ENCODE data around the gene QPRT. TPM values are rescaled to one million over a fixed set of nuclear protein-coding genes. Genes with fewer than 3 reads are reported as not detected.
"Not testable (repeated sequence)": the region's sequence is repeated elsewhere in the genome, so short reads cannot be mapped to it uniquely, and the experiment has no call there.

Gene QPRT
- total and polyA plus RNA-seq, 2 donors (not counting 1 experiment from before 2014, with no cell fraction given) = 27.7 to 94.0 TPM

DNA sequence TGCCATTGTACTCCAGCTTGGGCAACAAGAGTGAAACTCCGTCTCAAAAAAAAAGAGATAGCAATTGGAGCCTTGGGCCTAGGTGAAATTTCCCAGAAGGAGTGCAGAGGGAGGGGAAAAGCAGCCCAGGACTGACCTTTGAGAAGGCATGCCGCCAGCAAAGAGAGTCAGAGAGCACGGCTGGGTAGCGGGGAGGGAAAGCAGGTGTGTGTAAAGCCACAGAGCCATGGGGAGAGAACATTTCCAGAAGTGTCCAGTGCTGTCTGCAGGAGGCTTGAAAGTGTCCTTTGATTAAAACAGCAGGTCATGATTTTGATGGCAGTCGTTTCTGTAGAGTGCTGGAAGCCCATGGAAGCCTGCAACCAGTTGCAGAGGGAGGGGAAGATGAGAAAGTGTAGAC, 58.7 kb downstream of the QPRT start:
- H2AFZ ChIP-seq (ENCODE audit: low read length) = no peak overlapping the region
- no peak overlapping the region for H3K4me2 ChIP-seq (ENCODE audit: extremely low read depth, insufficient read depth, low read length)
- no peaks in the 10 kb centered on the region for H4K20me1 ChIP-seq (ENCODE audit: control insufficient read depth, extremely low read depth, insufficient read depth, low read length)
- H3K79me2 ChIP-seq (ENCODE audit: control insufficient read depth, insufficient read depth, low read length) = no peaks in the 10 kb centered on the region
- H3K9ac ChIP-seq (ENCODE audit: insufficient read depth, low read length) = no peak overlapping the region
- no peaks in the 10 kb centered on the region for H3K4me1 ChIP-seq (ENCODE audit: control insufficient read depth, extremely low read depth, insufficient read depth, low read length)
- no peak for TF ChIP-seq EZH2 (IDR thresholded peaks at IDR 0.05; ENCODE audit: low read length, missing control alignments)
- TF ChIP-seq, protein P1, sequence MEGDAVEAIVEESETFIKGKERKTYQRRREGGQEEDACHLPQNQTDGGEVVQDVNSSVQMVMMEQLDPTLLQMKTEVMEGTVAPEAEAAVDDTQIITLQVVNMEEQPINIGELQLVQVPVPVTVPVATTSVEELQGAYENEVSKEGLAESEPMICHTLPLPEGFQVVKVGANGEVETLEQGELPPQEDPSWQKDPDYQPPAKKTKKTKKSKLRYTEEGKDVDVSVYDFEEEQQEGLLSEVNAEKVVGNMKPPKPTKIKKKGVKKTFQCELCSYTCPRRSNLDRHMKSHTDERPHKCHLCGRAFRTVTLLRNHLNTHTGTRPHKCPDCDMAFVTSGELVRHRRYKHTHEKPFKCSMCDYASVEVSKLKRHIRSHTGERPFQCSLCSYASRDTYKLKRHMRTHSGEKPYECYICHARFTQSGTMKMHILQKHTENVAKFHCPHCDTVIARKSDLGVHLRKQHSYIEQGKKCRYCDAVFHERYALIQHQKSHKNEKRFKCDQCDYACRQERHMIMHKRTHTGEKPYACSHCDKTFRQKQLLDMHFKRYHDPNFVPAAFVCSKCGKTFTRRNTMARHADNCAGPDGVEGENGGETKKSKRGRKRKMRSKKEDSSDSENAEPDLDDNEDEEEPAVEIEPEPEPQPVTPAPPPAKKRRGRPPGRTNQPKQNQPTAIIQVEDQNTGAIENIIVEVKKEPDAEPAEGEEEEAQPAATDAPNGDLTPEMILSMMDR (conservative IDR thresholded peaks at IDR 0.05 in 1 of 2, IDR thresholded peaks at IDR 0.05 in 1 of 2; ENCODE audit: low read depth in 1 of 2, low read length in 2 of 2) = no peak
- DNase-seq (ENCODE audit: low read depth in 2 of 2) = no peak
- no peak overlapping the region for H3K4me3 ChIP-seq (replicated peaks in 1 of 4; ENCODE audit: control extremely low read depth in 1 of 4, insufficient read depth in 1 of 4, low read depth in 3 of 4, low read length in 4 of 4)
- H3K27ac ChIP-seq (ENCODE audit: insufficient read depth, low read length) = no peak overlapping the region
- no peaks in the 10 kb centered on the region for H3K9me3 ChIP-seq (ENCODE audit: control insufficient read depth, insufficient read depth, low read depth, low read length)
- H3K27me3 ChIP-seq (ENCODE audit: control insufficient read depth, insufficient read depth, low read length) = peaks cover 6% of the 10 kb centered on the region
- no peaks in the 10 kb centered on the region for H3K36me3 ChIP-seq (ENCODE audit: control insufficient read depth, insufficient read depth, low read length)

DNA sequence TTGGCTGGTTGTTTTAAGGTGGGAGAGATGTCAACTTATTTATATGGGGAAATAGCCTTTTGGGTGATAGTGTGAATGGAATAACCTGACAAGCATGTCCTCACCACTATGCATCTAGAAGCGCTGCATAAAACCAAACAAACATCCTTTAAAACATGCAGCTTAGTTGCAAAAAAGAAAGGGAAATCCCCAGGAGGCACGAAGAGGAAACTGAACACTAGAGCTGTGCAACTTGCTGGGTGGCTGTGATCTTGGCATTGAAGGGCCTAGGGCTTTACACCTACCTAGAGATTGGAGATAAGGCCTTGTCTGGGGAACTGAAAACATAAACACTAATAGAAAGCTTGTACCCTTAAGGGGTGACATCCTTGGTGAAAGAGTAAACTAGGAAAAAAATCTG, 59.5 kb downstream of the QPRT start:
- H3K4me2 ChIP-seq (ENCODE audit: extremely low read depth, insufficient read depth, low read length) = no peak overlapping the region
- no peaks in the 10 kb centered on the region for H3K4me1 ChIP-seq (ENCODE audit: control insufficient read depth, extremely low read depth, insufficient read depth, low read length)
- no peaks in the 10 kb centered on the region for H3K79me2 ChIP-seq (ENCODE audit: control insufficient read depth, insufficient read depth, low read length)
- no peak overlapping the region for H3K27ac ChIP-seq (ENCODE audit: insufficient read depth, low read length)
- TF ChIP-seq EZH2 (IDR thresholded peaks at IDR 0.05; ENCODE audit: low read length, missing control alignments) = no peak
- TF ChIP-seq, protein P1 (conservative IDR thresholded peaks at IDR 0.05 in 1 of 2, IDR thresholded peaks at IDR 0.05 in 1 of 2; ENCODE audit: low read depth in 1 of 2, low read length in 2 of 2) = no peak
- H3K27me3 ChIP-seq (ENCODE audit: control insufficient read depth, insufficient read depth, low read length) = peaks cover 6% of the 10 kb centered on the region
- no peak for DNase-seq (ENCODE audit: low read depth in 2 of 2)
- no peaks in the 10 kb centered on the region for H3K9me3 ChIP-seq (ENCODE audit: control insufficient read depth, insufficient read depth, low read depth, low read length)
- H4K20me1 ChIP-seq (ENCODE audit: control insufficient read depth, extremely low read depth, insufficient read depth, low read length) = no peaks in the 10 kb centered on the region
- no peaks in the 10 kb centered on the region for H3K36me3 ChIP-seq (ENCODE audit: control insufficient read depth, insufficient read depth, low read length)
- H3K9ac ChIP-seq (ENCODE audit: insufficient read depth, low read length) = no peak overlapping the region
- no peak overlapping the region for H2AFZ ChIP-seq (ENCODE audit: low read length)
- H3K4me3 ChIP-seq (replicated peaks in 1 of 4; ENCODE audit: control extremely low read depth in 1 of 4, insufficient read depth in 1 of 4, low read depth in 3 of 4, low read length in 4 of 4) = no peak overlapping the region

DNA sequence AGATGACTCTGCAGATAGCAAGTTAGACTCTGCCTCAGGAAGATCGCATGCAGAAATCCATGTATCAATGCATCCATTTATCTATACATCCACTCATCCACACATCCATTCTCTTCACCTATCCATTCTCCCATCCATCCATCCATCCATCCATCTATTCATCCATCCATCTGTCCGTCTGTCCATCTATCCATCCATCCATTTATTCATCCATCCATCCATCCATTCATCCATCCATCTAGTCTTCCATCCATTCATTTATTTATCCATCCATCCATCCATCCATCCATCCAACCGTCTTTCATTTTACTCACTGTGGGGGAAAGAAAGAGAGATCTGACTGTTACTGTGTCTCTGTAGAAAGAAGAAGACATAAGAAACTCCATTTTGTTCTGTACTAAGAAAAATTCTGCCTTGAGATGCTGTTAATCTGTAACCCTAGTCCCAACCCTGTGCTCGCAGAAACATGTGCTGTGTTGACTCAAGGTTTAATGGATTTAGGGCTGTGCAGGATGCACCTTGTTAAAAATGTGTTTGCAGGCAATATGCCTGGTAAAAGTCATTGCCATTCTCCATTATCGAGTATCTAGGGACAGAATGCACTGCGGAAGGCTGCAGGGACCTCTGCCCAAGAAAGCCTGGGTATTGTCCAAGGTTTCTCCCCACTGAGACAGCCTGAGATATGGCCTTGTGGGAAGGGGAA, 61.1 kb downstream of the QPRT start:
- H3K9ac ChIP-seq (ENCODE audit: insufficient read depth, low read length); H3K27me3 ChIP-seq (ENCODE audit: control insufficient read depth, insufficient read depth, low read length); H3K4me1 ChIP-seq (ENCODE audit: control insufficient read depth, extremely low read depth, insufficient read depth, low read length); H3K4me2 ChIP-seq (ENCODE audit: extremely low read depth, insufficient read depth, low read length); H3K9me3 ChIP-seq (ENCODE audit: control insufficient read depth, insufficient read depth, low read depth, low read length); H3K79me2 ChIP-seq (ENCODE audit: control insufficient read depth, insufficient read depth, low read length); H3K36me3 ChIP-seq (ENCODE audit: control insufficient read depth, insufficient read depth, low read length); H3K27ac ChIP-seq (ENCODE audit: insufficient read depth, low read length); H2AFZ ChIP-seq (ENCODE audit: low read length); DNase-seq (ENCODE audit: low read depth in 2 of 2); H3K4me3 ChIP-seq (replicated peaks in 1 of 4; ENCODE audit: control extremely low read depth in 1 of 4, insufficient read depth in 1 of 4, low read depth in 3 of 4, low read length in 4 of 4); H4K20me1 ChIP-seq (ENCODE audit: control insufficient read depth, extremely low read depth, insufficient read depth, low read length): not testable (repeated sequence)

DNA sequence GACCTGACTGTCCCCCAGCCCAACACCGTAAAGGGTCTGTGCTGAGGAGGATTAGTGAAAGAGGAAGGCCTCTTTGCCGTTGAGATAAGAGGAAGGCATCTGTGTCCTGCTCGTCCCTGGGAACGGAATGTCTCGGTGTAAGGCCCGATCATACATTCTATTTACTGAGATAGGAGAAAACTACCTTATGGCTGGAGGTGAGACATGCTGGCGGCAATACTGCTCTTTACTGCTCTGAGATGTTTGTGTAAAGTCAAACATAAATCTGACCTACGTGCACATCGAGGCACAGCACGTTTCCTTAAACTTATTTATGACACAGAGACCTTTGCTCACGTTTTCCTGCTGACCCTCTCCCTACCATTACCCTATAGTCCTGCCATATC, 61.6 kb downstream of the QPRT start:
- not testable (repeated sequence) for H3K4me3 ChIP-seq (replicated peaks in 1 of 4; ENCODE audit: control extremely low read depth in 1 of 4, insufficient read depth in 1 of 4, low read depth in 3 of 4, low read length in 4 of 4); H3K79me2 ChIP-seq (ENCODE audit: control insufficient read depth, insufficient read depth, low read length); H3K4me1 ChIP-seq (ENCODE audit: control insufficient read depth, extremely low read depth, insufficient read depth, low read length); H2AFZ ChIP-seq (ENCODE audit: low read length); H3K9me3 ChIP-seq (ENCODE audit: control insufficient read depth, insufficient read depth, low read depth, low read length); H3K9ac ChIP-seq (ENCODE audit: insufficient read depth, low read length); H4K20me1 ChIP-seq (ENCODE audit: control insufficient read depth, extremely low read depth, insufficient read depth, low read length); H3K27ac ChIP-seq (ENCODE audit: insufficient read depth, low read length); DNase-seq (ENCODE audit: low read depth in 2 of 2); H3K27me3 ChIP-seq (ENCODE audit: control insufficient read depth, insufficient read depth, low read length); H3K36me3 ChIP-seq (ENCODE audit: control insufficient read depth, insufficient read depth, low read length); H3K4me2 ChIP-seq (ENCODE audit: extremely low read depth, insufficient read depth, low read length)
